Heart left ventricle (tissue), 16 donors: Measurements from ENCODE around the gene SLC38A2. TPM values are rescaled to one million over a fixed set of nuclear protein-coding genes. Genes with fewer than 3 reads are reported as not detected.

Experiments
- ATAC-seq, 4 donors: fragments of 200-7000 bp; cut with Tn5 transposase; one replicate each; pipeline ENCODE4 v1.9.1; 2020 to 2022; ENCODE audit warnings: moderate library complexity in 4 of 4, mild to moderate bottlenecking in 3 of 4, moderate number of reproducible peaks in 1 of 4
- DNase-seq, 5 donors: peaks; one replicate each; pipeline ENCODE4 v3.0.0-alpha.2; 2020
- H3K27ac ChIP-seq, 12 donors: fragments of 200-600 bp; sonication (generic) in 4 of 12; one replicate each; pipeline versions ENCODE4 v1.5.0 to v1.8.0; 2016 to 2022; ENCODE audit warnings: mild to moderate bottlenecking in 2 of 12
- H3K27me3 ChIP-seq, 9 donors: fragments of 200-600 bp; sonication (generic) in 2 of 9; one replicate each; pipeline versions ENCODE4 v1.5.1 to v1.8.0; 2016 to 2022; ENCODE audit warnings: mild to moderate bottlenecking in 3 of 9
- H3K36me3 ChIP-seq, 9 donors: fragments of 200-600 bp; sonication (generic) in 2 of 9; one replicate each; pipeline versions ENCODE4 v1.5.0 to v1.8.0; 2018 to 2022; ENCODE audit warnings: mild to moderate bottlenecking in 2 of 9
- H3K4me1 ChIP-seq, 12 donors: fragments of 200-600 bp; sonication (generic) in 4 of 12; one replicate each; pipeline versions ENCODE4 v1.5.0 to v1.8.0; 2016 to 2022; ENCODE audit warnings: mild to moderate bottlenecking in 3 of 12
- H3K4me3 ChIP-seq, 12 donors: fragments of 200-600 bp; sonication (generic) in 4 of 12; one replicate each; pipeline versions ENCODE4 v1.5.0 to v1.8.0; 2017 to 2022; ENCODE audit warnings: mild to moderate bottlenecking in 9 of 12, moderate library complexity in 4 of 12
- H3K9me3 ChIP-seq, 12 donors: fragments of 200-600 bp; sonication (generic) in 4 of 12; one replicate each; pipeline versions ENCODE4 v1.5.0 to v1.8.0; 2016 to 2022; ENCODE audit warnings: mild to moderate bottlenecking in 1 of 12
- CTCF ChIP-seq, 12 donors: fragments of 200-600 bp; sonication (generic) in 4 of 12; IDR thresholded peaks; one replicate each; pipeline versions ENCODE4 v1.5.0 to v1.8.0; 2018 to 2022; ENCODE audit warnings: antibody characterized with exemption in 12 of 12, mild to moderate bottlenecking in 5 of 12
- POLR2A ChIP-seq, 2 donors: fragments of 450-650 bp; IDR thresholded peaks; one replicate each; pipeline ENCODE4 v1.6.1; 2017; ENCODE audit warnings: antibody characterized with exemption in 2 of 2, mild to moderate bottlenecking in 2 of 2, moderate library complexity in 2 of 2
- WGBS, 4 donors: extraction: QIAGEN DNeasy Blood & Tissue Kit in 2 of 4; methylation state at CpG; one replicate each; pipeline versions ENCODE4 v1.1.5 to v1.1.7; 2013 to 2018; 5-methylcytosine and 5-hydroxymethylcytosine counted together
- intact Hi-C, 10 donors: fragments of 100-400 bp; cut with DNase I; formaldehyde crosslinking; loops; one replicate each; pipeline versions ENCODE4 v1.11.1 to v1.14.2; 2022
- polyA plus RNA-seq, 2 donors: library from polyadenylated mRNA; stranded (reverse); fragments of 200-250 nt; gene quantifications; one replicate each; pipeline ENCODE4 v1.2.3, GENCODE V29; 2013
- total RNA-seq, 9 donors: library from RNA; depleted of rRNA in 2 of 9; stranded (reverse); fragments of >200 nt in 2 of 9; fragmentation: NEBNext Ultra II Directional in 3 of 9; extraction: Animal tissue kit (Norgen Biotek cat#: 25700) in 3 of 9; gene quantifications; one replicate each; pipeline versions ENCODE4 v1.1.0 to v1.2.4, GENCODE V29; 2016 to 2023
- donor health status: ischemic (EF 13 %, LVEDD 7.1; RV severe dilation, severe dysfunction).
- donor health status: healthy with polysubstance abuse.
- donor health status: DM: no; HTN: yes; CAD: no.
- donor health status: DM: no; HTN: no; CAD: no.
- donor health status: ischemic (EF 25% LVEDD 6.9; RV normal size, moderate dysfunction).
- donor health status: ischemic (EF 25% LVEDD 5.7; RV mildly dilated, moderate dysfunction).
- donor health status: healthy.
- donor health status: DM: yes; HTN: yes; CAD: no.
- donor health status: ischemic (EF 35%, LVEDD 5.7; RV mildly dilated, moderate dysfunction).
- donor health status: nonischemic (EF 11% LVEDD 7.7; RV severe dilation, severe dysfunction).
- donor health status: DM: yes; HTN: yes; CAD: no.
- donor health status: PGD.
- donor health status: ischemic (EF 29% LVEDD 5.4; RV normal size, mild dysfunction).
- donor health status: nonischemic (EF 23%, LVEDD 6.1; RV moderate dilation, normal function).

The SLC38A2 gene
- total and polyA plus RNA-seq, 11 donors = 39.7 to 373 (median 161) TPM

- 36 to 38% (median 37%) methylated on average over 6 of the region's 6 CpGs for WGBS, 4 donors
- ATAC-seq (peak in 3 of 4 donors; percentile 19 to 39 (median 31)), DNase-seq (no peak)
- H3K4me1 ChIP-seq = peaks cover 0 to 29% (median 6%) of the 10 kb centered on the region in 12 donors
- no peak overlapping the region for H3K4me3 ChIP-seq
- H3K36me3 ChIP-seq = peaks cover 2 to 48% (median 46%) of the 10 kb centered on the region in 9 donors
- H3K9me3 ChIP-seq = no peaks in the 10 kb centered on the region
- intact Hi-C loops = loop anchor here in 1 of 10 donors (10.0 kb wide), 1 partner anchor 307 kb away; no protein-coding TSS in a partner anchor
- H3K27ac ChIP-seq = peak overlapping the region in 1 of 12 donors; percentile 1
- H3K27me3 ChIP-seq = no peaks in the 10 kb centered on the region
- TF ChIP-seq CTCF (IDR thresholded peaks at IDR 0.05) (no peak), POLR2A (IDR thresholded peaks at IDR 0.05) (no peak)
These were observed 14.9 kb downstream of the SLC38A2 start for GRCh38 chr12:46357438-46358324.

- TF ChIP-seq POLR2A (IDR thresholded peaks at IDR 0.05) = no peak
- no peak for TF ChIP-seq CTCF (IDR thresholded peaks at IDR 0.05)
- DNase-seq (no peak), ATAC-seq (peak in 3 of 4 donors; percentile 4 to 35 (median 28))
- H3K4me3 ChIP-seq = no peak overlapping the region
- H3K36me3 ChIP-seq = peaks cover 2 to 40% (median 38%) of the 10 kb centered on the region in 9 donors
- no peaks in the 10 kb centered on the region for H3K27me3 ChIP-seq
- peak overlapping the region in 2 of 12 donors; percentile 1 to 2 for H3K27ac ChIP-seq
- H3K9me3 ChIP-seq = no peaks in the 10 kb centered on the region
- peaks cover 0 to 22% (median 2%) of the 10 kb centered on the region in 12 donors for H3K4me1 ChIP-seq
- intact Hi-C loops = loop anchor here in 1 of 10 donors (10.0 kb wide), 1 partner anchor 308 kb away; no protein-coding TSS in a partner anchor
- 66 to 73% (median 71%) methylated on average over 5 of the region's 5 CpGs for WGBS, 4 donors
These were observed 15.7 kb downstream of the SLC38A2 start for GRCh38 chr12:46356655-46357437.

DNA sequence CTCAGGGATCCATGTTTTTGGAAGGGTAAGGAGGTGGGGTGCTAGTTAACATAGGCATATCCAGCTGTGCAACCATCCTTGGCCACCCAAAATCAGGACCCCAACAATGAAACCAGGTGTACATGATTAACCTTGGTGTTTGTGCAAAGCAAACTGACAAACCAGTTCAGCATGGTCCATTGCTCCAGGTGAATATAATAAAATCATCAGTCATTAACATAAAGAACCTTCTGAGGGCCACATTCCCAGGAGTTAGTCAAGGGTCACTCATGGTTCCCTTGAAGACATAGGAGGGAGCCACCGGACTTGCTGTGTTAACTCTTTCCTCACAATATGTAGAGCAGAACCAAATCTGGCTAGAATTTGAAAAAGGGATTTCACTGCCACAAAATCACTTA, 17.8 kb downstream of the SLC38A2 start:
- H3K9me3 ChIP-seq = no peaks in the 10 kb centered on the region
- 33 to 51% (median 43%) methylated on average over 1 of the region's 1 CpG for WGBS, 4 donors
- H3K36me3 ChIP-seq = peaks cover 0 to 20% (median 17%) of the 10 kb centered on the region in 9 donors
- ATAC-seq (no peak), DNase-seq (no peak)
- H3K27me3 ChIP-seq = no peaks in the 10 kb centered on the region
- no peak for TF ChIP-seq POLR2A (IDR thresholded peaks at IDR 0.05)
- no peak for TF ChIP-seq CTCF (IDR thresholded peaks at IDR 0.05)
- no peak overlapping the region for H3K27ac ChIP-seq
- peaks cover 0 to 6% (median 0%) of the 10 kb centered on the region in 12 donors for H3K4me1 ChIP-seq
- no peak overlapping the region for H3K4me3 ChIP-seq
- intact Hi-C loops = loop anchor here in 1 of 10 donors (10.0 kb wide), 1 partner anchor 310 kb away; no protein-coding TSS in a partner anchor
